ENCODE measurements around the gene RNF123.

- TF ChIP-seq POLR2AphosphoS5 (IDR thresholded peaks at IDR 0.05; ENCODE audit: low read length) = no peak
- TF ChIP-seq NR2C2 (IDR thresholded peaks at IDR 0.05; ENCODE audit: borderline replicate concordance, control insufficient read depth, insufficient read length, low read depth) = no peak
- no peak for TF ChIP-seq SRF (IDR thresholded peaks at IDR 0.05; ENCODE audit: low read depth in 2 of 2, low read length in 2 of 2)
- no peak for TF ChIP-seq ESRRA (IDR thresholded peaks at IDR 0.05; ENCODE audit: low read length)
- no peak for TF ChIP-seq EZH2 (IDR thresholded peaks at IDR 0.05; ENCODE audit: borderline replicate concordance, control insufficient read depth, low read depth, low read length)
- TF ChIP-seq CTCF (IDR thresholded peaks at IDR 0.05 in 2 of 3, conservative IDR thresholded peaks at IDR 0.05 in 1 of 3; ENCODE audit: control insufficient read depth in 2 of 3, extremely low read depth in 1 of 3, insufficient read depth in 1 of 3, low read depth in 3 of 3, low read length in 3 of 3) = no peak
- no peak for TF ChIP-seq POLR2A (IDR thresholded peaks at IDR 0.05; ENCODE audit: low read depth, low read length)
- no peak for TF ChIP-seq BHLHE40 (IDR thresholded peaks at IDR 0.05; ENCODE audit: borderline replicate concordance in 1 of 2, low read depth in 2 of 2, low read length in 1 of 2)
- TF ChIP-seq HDAC6 (IDR thresholded peaks at IDR 0.05; ENCODE audit: unreplicated experiment) = no peak
- no peak for TF ChIP-seq ZBTB40 (IDR thresholded peaks at IDR 0.05; ENCODE audit: borderline replicate concordance)
- TF ChIP-seq TAF1 (IDR thresholded peaks at IDR 0.05; ENCODE audit: borderline replicate concordance, low read depth, low read length) = no peak
Observed at GRCh38 chr3:49745986-49746385, 56.6 kb downstream of the RNF123 start.
